Loucy (cell line): ENCODE results near the gene RBM10.

Experiments used
- EZH2phosphoT487 ChIP-seq: fragments of 200-600 bp; IDR thresholded peaks from 2 replicates; pipeline ENCODE4 v1.6.1; 2018; ENCODE audit warnings: antibody characterized with exemption, mild to moderate bottlenecking, moderate library complexity, borderline replicate concordance
- TF ChIP-seq, protein P1 (sequence below): fragments of 200-600 bp; sonication (generic); conservative IDR thresholded peaks from 2 replicates; pipeline ENCODE4 v1.5.1; 2014; ENCODE audit warnings: mild to moderate bottlenecking, antibody characterized with exemption, low read length

DNA sequence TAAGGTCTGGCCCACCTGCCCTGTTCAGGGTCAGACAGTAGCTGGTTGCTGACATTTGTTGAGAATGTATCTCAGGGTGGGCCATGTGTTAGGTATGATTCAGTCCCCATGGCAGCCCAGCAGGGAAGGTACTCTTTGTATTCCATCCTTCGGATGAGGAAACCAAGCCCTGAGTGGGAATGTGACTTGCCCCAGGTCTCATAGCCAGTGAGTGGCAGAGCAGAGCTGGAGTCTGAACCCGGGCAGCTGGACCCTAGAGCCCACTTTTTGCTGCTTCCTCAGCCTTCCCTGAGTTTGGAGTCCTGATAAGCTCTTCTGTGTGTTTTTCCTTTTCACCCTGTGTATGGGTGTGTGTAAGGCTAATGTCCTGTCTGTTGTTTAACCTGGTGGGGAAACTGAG lies 27.0 kb downstream of the RBM10 start:
- TF ChIP-seq, protein P1, sequence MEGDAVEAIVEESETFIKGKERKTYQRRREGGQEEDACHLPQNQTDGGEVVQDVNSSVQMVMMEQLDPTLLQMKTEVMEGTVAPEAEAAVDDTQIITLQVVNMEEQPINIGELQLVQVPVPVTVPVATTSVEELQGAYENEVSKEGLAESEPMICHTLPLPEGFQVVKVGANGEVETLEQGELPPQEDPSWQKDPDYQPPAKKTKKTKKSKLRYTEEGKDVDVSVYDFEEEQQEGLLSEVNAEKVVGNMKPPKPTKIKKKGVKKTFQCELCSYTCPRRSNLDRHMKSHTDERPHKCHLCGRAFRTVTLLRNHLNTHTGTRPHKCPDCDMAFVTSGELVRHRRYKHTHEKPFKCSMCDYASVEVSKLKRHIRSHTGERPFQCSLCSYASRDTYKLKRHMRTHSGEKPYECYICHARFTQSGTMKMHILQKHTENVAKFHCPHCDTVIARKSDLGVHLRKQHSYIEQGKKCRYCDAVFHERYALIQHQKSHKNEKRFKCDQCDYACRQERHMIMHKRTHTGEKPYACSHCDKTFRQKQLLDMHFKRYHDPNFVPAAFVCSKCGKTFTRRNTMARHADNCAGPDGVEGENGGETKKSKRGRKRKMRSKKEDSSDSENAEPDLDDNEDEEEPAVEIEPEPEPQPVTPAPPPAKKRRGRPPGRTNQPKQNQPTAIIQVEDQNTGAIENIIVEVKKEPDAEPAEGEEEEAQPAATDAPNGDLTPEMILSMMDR, result no peak
- no peak for TF ChIP-seq EZH2phosphoT487
